ENCODE results near the gene MRPL19. TPM values are rescaled to one million over a fixed set of nuclear protein-coding genes. Genes with fewer than 3 reads are reported as not detected.

The MRPL19 gene
- polyA plus RNA-seq, 1 donor (not counting 4 experiments of a cell fraction or from before 2014, with no cell fraction given): 84.0 TPM

- Histone ChIP-seq H3K36me3 (ENCODE audit: control insufficient read depth in 2 of 2, extremely low read depth in 1 of 2, insufficient read depth in 2 of 2, low read length in 2 of 2) (no peaks in the 10 kb centered on the region), H3K79me2 (ENCODE audit: control insufficient read depth, insufficient read depth, low read length) (no peaks in the 10 kb centered on the region), H3K27me3 (ENCODE audit: control insufficient read depth, extremely low read depth, insufficient read depth, low read length) (peaks cover 4% of the 10 kb centered on the region), H3K9me3 (ENCODE audit: control insufficient read depth, low read depth, low read length) (no peaks in the 10 kb centered on the region), H3K4me3 (ENCODE audit: control insufficient read depth in 2 of 3, extremely low read depth in 1 of 3, insufficient read depth in 2 of 3, low read depth in 1 of 3, low read length in 3 of 3) (peak overlapping the region in 1 of 3 experiments; percentile 49), H3K27ac (ENCODE audit: control insufficient read depth, insufficient read depth, low read length) (no peak overlapping the region), H2AFZ (ENCODE audit: control insufficient read depth, low read length) (peak overlapping the region; percentile 60), H3K9ac (ENCODE audit: control insufficient read depth, extremely low read depth, insufficient read depth, low read length) (no peak overlapping the region), H4K20me1 (ENCODE audit: control insufficient read depth, extremely low read depth, insufficient read depth, low read length) (no peaks in the 10 kb centered on the region), H3K4me1 (ENCODE audit: control insufficient read depth, extremely low read depth, insufficient read depth, low read length) (peaks cover 54% of the 10 kb centered on the region), H3K4me2 (ENCODE audit: control insufficient read depth, extremely low read depth, insufficient read depth, low read depth, low read length) (peak overlapping the region; percentile 79), H3K9me1 (ENCODE audit: control insufficient read depth, extremely low read depth, insufficient read depth, low read length) (no peaks in the 10 kb centered on the region)
- peak; percentile 32 for FAIRE-seq
- dilution Hi-C loops (cut with MboI; ENCODE audit: extremely low pct_ligation_motif_present, low sequenced_read_pairs): no loop called here
- TF ChIP-seq EZH2 (IDR thresholded peaks at IDR 0.05; ENCODE audit: low read length): no peak
- TF ChIP-seq CTCF (optimal IDR thresholded peaks at IDR 0.05 in 1 of 3, IDR thresholded peaks at IDR 0.05 in 1 of 3, conservative IDR thresholded peaks at IDR 0.05 in 1 of 3; ENCODE audit: extremely low read depth in 1 of 3, insufficient read depth in 2 of 3, low read length in 3 of 3): peak; percentile 90 to 99 (median 92)
- DNase-seq (ENCODE audit: low read depth, low spot score): no peak
Measured at GRCh38 chr2:75608684-75609333, 37.8 kb upstream of the MRPL19 start.

- DNase-seq (ENCODE audit: low read depth, low spot score): no peak
- H2AFZ ChIP-seq (ENCODE audit: control insufficient read depth, low read length): no peak overlapping the region
- no peaks in the 10 kb centered on the region for H3K9me1 ChIP-seq (ENCODE audit: control insufficient read depth, extremely low read depth, insufficient read depth, low read length)
- no peak for FAIRE-seq
- no peaks in the 10 kb centered on the region for H3K9me3 ChIP-seq (ENCODE audit: control insufficient read depth, low read depth, low read length)
- TF ChIP-seq CTCF (optimal IDR thresholded peaks at IDR 0.05 in 1 of 3, IDR thresholded peaks at IDR 0.05 in 1 of 3, conservative IDR thresholded peaks at IDR 0.05 in 1 of 3; ENCODE audit: extremely low read depth in 1 of 3, insufficient read depth in 2 of 3, low read length in 3 of 3) (no peak), EZH2 (IDR thresholded peaks at IDR 0.05; ENCODE audit: low read length) (no peak)
- H3K27me3 ChIP-seq (ENCODE audit: control insufficient read depth, extremely low read depth, insufficient read depth, low read length): peaks cover 4% of the 10 kb centered on the region
- no peak overlapping the region for H3K4me2 ChIP-seq (ENCODE audit: control insufficient read depth, extremely low read depth, insufficient read depth, low read depth, low read length)
- dilution Hi-C loops (cut with MboI; ENCODE audit: extremely low pct_ligation_motif_present, low sequenced_read_pairs): no loop called here
- H3K36me3 ChIP-seq (ENCODE audit: control insufficient read depth in 2 of 2, extremely low read depth in 1 of 2, insufficient read depth in 2 of 2, low read length in 2 of 2): no peaks in the 10 kb centered on the region
- no peaks in the 10 kb centered on the region for H4K20me1 ChIP-seq (ENCODE audit: control insufficient read depth, extremely low read depth, insufficient read depth, low read length)
- H3K4me1 ChIP-seq (ENCODE audit: control insufficient read depth, extremely low read depth, insufficient read depth, low read length): peaks cover 55% of the 10 kb centered on the region
- no peak overlapping the region for H3K27ac ChIP-seq (ENCODE audit: control insufficient read depth, insufficient read depth, low read length)
- no peaks in the 10 kb centered on the region for H3K79me2 ChIP-seq (ENCODE audit: control insufficient read depth, insufficient read depth, low read length)
- no peak overlapping the region for H3K9ac ChIP-seq (ENCODE audit: control insufficient read depth, extremely low read depth, insufficient read depth, low read length)
- no peak overlapping the region for H3K4me3 ChIP-seq (ENCODE audit: control insufficient read depth in 2 of 3, extremely low read depth in 1 of 3, insufficient read depth in 2 of 3, low read depth in 1 of 3, low read length in 3 of 3)
Measured at GRCh38 chr2:75609334-75609689, 37.3 kb upstream of the MRPL19 start.
